ENCODE data around the gene NFATC1.

- TF ChIP-seq CTCF (conservative IDR thresholded peaks at IDR 0.05 in 1 of 2, IDR thresholded peaks at IDR 0.05 in 1 of 2; ENCODE audit: low read depth in 1 of 2, low read length in 2 of 2) (no peak), EZH2 (IDR thresholded peaks at IDR 0.05; ENCODE audit: low read length, missing control alignments) (no peak)
These were observed 4.4 kb downstream of the NFATC1 start for GRCh38 chr18:79400091-79400590.
